ENCODE measurements around the gene ZSWIM6. TPM values are rescaled to one million over a fixed set of nuclear protein-coding genes. Genes with fewer than 3 reads are reported as not detected.

Gene ZSWIM6
- total and polyA plus RNA-seq, 11 donors: 1.9 to 14.9 (median 6.3) TPM

GRCh38 chr5:61346511-61346910 lies 14.5 kb downstream of the ZSWIM6 start:
- TF ChIP-seq CTCF (IDR thresholded peaks at IDR 0.05) (no peak), POLR2A (IDR thresholded peaks at IDR 0.05) (no peak)
- Histone ChIP-seq H3K9me3 (no peaks in the 10 kb centered on the region), H3K4me1 (peaks cover 0 to 80% (median 20%) of the 10 kb centered on the region in 12 donors), H3K27ac (no peak overlapping the region), H3K27me3 (no peaks in the 10 kb centered on the region), H3K4me3 (no peak overlapping the region), H3K36me3 (no peaks in the 10 kb centered on the region)
- WGBS, 4 donors: 67 to 83% (median 72%) methylated on average over 2 of the region's 2 CpGs
- no peak for DNase-seq
- intact Hi-C loops (cut with DNase I): no loop called here
- ATAC-seq: no peak

GRCh38 chr5:61347080-61347479 lies 15.0 kb downstream of the ZSWIM6 start:
- Histone ChIP-seq H3K9me3 (no peaks in the 10 kb centered on the region), H3K27ac (no peak overlapping the region), H3K4me3 (no peak overlapping the region), H3K27me3 (no peaks in the 10 kb centered on the region), H3K4me1 (peaks cover 0 to 80% (median 21%) of the 10 kb centered on the region in 12 donors), H3K36me3 (no peaks in the 10 kb centered on the region)
- TF ChIP-seq CTCF (IDR thresholded peaks at IDR 0.05): no peak
- no peak for TF ChIP-seq POLR2A (IDR thresholded peaks at IDR 0.05)
- intact Hi-C loops (cut with DNase I): no loop called here
- 85 to 98% (median 92%) methylated on average over 3 of the region's 3 CpGs for WGBS, 4 donors
- no peak for DNase-seq
- ATAC-seq: peak in 1 of 4 donors; percentile 20

- Histone ChIP-seq H3K4me1 (peaks cover 0 to 77% (median 25%) of the 10 kb centered on the region in 12 donors), H3K36me3 (no peaks in the 10 kb centered on the region), H3K9me3 (no peaks in the 10 kb centered on the region), H3K27ac (no peak overlapping the region), H3K4me3 (no peak overlapping the region), H3K27me3 (no peaks in the 10 kb centered on the region)
- TF ChIP-seq POLR2A (IDR thresholded peaks at IDR 0.05): no peak
- TF ChIP-seq CTCF (IDR thresholded peaks at IDR 0.05): no peak
- intact Hi-C loops (cut with DNase I): no loop called here
- DNase-seq (no peak), ATAC-seq (no peak)
- 59 to 67% (median 65%) methylated on average over 2 of the region's 2 CpGs for WGBS, 4 donors
These were observed 16.4 kb downstream of the ZSWIM6 start for GRCh38 chr5:61348447-61348846.

- peaks cover 0 to 68% (median 14%) of the 10 kb centered on the region in 12 donors for H3K4me1 ChIP-seq
These were observed 17.9 kb downstream of the ZSWIM6 start for GRCh38 chr5:61349935-61350334.

More at GRCh38 chr5:61349935-61350334, 17.9 kb downstream of the ZSWIM6 start:
- Histone ChIP-seq H3K27me3 (no peaks in the 10 kb centered on the region), H3K4me3 (no peak overlapping the region), H3K9me3 (no peaks in the 10 kb centered on the region), H3K27ac (no peak overlapping the region), H3K36me3 (no peaks in the 10 kb centered on the region)
- no peak for DNase-seq
- TF ChIP-seq CTCF (IDR thresholded peaks at IDR 0.05): no peak
- TF ChIP-seq POLR2A (IDR thresholded peaks at IDR 0.05): no peak
- intact Hi-C loops (cut with DNase I): loop anchor here in 1 of 10 donors (10.0 kb wide), 1 partner anchor 405 kb away; the partner anchor contains the start of genes ERCC8 and NDUFAF2
- ATAC-seq: no peak

All from heart left ventricle (tissue), 16 donors.